ENCODE measurements around the gene CHRM5.
A peak's percentile ranks its signal among the peaks of the same experiment; 100 is the strongest.

The CHRM5 gene

DNA sequence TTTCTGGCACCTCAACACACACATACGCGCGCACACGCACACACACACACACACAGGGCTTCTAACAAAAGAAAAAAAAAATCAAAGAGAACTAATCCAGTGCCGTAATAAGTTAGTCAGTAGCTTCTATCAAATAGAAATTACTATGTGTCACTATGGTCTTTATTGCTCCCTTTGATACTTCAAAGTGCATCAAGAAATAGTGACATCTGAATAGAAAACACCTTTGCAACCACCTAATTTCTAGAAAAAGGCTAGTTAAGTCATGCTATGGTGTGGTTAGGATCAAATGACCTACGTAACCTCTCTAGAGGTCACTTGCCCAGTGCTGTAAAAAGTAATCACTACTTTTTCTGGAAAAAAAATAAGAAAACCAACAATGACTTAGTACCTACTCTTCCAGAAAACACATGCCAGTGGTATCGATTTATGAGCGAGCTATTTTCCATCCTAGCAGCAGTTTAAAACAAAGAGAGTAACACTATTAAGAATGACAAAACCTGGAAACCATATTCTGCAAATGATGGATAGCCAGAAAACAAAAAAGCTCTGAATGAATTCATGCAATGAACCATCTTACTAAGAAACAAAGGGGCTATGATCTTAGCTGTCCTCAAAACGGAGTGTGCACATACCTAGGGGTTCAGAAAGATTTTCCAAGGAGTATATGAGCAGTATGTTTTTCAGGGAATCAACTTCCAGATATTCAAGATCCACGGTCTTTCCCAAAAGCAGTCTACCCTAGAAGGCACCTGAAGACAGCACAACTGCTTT lies 63.9 kb downstream of the CHRM5 start:
- TF ChIP-seq TAF1 (IDR thresholded peaks at IDR 0.05; ENCODE audit: borderline replicate concordance, insufficient read depth, low read length) (no peak), POLR2AphosphoS5 (IDR thresholded peaks at IDR 0.05; ENCODE audit: low read depth, low read length) (no peak), FOXP2 (optimal IDR thresholded peaks at IDR 0.05; ENCODE audit: borderline replicate concordance, extremely low read depth, extremely low read length, insufficient read depth) (no peak), SIN3A (IDR thresholded peaks at IDR 0.05; ENCODE audit: borderline replicate concordance, insufficient read depth, low read length) (no peak)
- TF ChIP-seq, protein P1, sequence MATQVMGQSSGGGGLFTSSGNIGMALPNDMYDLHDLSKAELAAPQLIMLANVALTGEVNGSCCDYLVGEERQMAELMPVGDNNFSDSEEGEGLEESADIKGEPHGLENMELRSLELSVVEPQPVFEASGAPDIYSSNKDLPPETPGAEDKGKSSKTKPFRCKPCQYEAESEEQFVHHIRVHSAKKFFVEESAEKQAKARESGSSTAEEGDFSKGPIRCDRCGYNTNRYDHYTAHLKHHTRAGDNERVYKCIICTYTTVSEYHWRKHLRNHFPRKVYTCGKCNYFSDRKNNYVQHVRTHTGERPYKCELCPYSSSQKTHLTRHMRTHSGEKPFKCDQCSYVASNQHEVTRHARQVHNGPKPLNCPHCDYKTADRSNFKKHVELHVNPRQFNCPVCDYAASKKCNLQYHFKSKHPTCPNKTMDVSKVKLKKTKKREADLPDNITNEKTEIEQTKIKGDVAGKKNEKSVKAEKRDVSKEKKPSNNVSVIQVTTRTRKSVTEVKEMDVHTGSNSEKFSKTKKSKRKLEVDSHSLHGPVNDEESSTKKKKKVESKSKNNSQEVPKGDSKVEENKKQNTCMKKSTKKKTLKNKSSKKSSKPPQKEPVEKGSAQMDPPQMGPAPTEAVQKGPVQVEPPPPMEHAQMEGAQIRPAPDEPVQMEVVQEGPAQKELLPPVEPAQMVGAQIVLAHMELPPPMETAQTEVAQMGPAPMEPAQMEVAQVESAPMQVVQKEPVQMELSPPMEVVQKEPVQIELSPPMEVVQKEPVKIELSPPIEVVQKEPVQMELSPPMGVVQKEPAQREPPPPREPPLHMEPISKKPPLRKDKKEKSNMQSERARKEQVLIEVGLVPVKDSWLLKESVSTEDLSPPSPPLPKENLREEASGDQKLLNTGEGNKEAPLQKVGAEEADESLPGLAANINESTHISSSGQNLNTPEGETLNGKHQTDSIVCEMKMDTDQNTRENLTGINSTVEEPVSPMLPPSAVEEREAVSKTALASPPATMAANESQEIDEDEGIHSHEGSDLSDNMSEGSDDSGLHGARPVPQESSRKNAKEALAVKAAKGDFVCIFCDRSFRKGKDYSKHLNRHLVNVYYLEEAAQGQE (IDR thresholded peaks at IDR 0.05; ENCODE audit: insufficient read depth in 1 of 2, low read depth in 2 of 2, low read length in 2 of 2) = no peak

DNA sequence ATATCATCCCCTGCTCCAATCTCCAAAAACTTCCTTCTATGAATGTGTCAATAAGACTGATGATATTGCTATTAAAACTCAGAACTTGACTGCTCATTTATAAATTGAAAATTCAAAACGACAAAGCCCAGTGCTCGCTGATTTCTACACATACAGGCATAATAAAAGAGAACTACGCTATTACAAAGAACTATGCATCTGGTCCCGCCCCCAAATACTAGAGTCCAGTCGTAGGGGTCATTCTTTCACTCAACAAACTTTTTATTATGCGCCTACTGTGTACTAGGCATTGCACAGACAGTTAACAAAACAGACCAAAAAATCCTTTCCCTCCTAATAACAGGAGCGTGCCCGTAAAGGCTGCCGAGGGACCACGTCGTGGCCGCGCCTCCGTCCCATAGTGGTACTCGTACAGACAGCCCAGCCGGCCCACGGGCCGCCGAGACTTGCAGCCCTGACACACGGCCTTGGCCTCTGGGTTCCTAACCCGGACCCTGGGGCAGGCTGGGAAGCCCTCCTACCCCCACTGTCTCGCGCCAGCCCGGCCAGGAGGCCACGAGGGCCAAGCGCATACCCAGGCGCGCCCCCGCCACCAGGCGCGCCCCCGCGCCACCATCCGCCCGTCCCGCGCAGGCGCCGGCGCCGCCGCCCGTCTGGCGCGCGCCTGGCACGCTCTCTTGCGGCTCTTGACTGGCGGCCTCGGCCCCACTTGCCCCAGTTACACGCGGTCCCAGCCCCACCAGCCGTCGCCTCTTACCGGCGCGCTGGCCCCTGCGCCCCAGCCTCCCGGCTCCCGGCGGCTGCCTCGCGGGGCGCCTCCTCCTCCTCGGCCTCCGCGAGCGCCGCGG lies 70.0 kb downstream of the CHRM5 start:
- TF ChIP-seq POLR2AphosphoS5 (IDR thresholded peaks at IDR 0.05; ENCODE audit: low read depth, low read length) = peak; percentile 80
- peak; percentile 27 for TF ChIP-seq FOXP2 (optimal IDR thresholded peaks at IDR 0.05; ENCODE audit: borderline replicate concordance, extremely low read depth, extremely low read length, insufficient read depth)
- no peak for TF ChIP-seq SIN3A (IDR thresholded peaks at IDR 0.05; ENCODE audit: borderline replicate concordance, insufficient read depth, low read length)
- TF ChIP-seq, protein P1 (IDR thresholded peaks at IDR 0.05; ENCODE audit: insufficient read depth in 1 of 2, low read depth in 2 of 2, low read length in 2 of 2) = no peak; a peak in 1 of 4 replicates
- peak; percentile 79; the same call in 1 of the 2 replicates for TF ChIP-seq TAF1 (IDR thresholded peaks at IDR 0.05; ENCODE audit: borderline replicate concordance, insufficient read depth, low read length)

DNA sequence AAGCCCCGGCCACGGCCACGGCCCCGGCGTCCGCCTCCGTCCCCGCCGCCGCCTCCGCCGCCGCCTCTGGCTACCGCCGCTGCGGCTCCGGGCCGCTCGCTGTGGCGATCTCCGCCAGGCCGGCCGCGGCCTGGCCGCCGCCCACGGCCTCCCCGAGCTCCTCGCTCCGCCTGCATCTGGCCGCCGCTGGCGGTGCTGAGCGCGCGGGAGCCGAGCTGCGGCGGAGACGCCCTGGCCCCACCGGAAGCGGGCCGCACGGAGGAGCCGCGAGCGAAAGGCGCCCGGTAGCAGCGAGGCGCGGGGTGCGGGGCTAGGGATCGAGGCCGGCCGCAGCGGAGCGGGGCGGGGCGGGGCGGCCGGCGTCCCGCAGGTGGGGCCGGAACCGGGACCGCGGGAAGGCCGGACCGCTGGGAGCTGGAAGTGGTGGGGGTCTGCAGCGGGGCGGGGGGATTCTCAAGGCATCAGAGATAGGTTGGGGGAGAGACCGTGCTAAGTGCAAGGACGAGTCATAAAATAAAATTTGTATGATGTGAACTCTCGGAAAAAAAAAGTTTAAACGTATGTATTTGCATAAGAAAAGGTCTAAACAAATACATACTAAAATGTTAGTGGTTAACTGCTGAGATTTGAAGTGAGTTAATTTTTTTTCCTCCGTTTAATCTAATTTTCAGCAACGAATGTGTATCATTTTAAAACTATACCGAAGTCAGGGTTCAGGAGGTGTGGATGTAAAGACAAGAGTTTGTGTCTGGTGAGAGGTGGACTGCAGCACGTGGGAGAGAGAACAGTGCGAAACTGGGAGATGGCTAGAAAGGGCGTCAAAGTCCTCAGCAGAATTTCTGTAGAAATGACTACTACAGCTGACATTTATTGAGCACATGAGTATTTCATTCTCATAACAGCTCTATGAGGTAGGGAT lies 70.8 kb downstream of the CHRM5 start, which contains the start of gene AVEN:
TSS of gene AVEN (minus strand) at position 334 of the 919 bp plus-strand sequence. CDS start at position 176, 158 bp downstream.
- TF ChIP-seq FOXP2 (optimal IDR thresholded peaks at IDR 0.05; ENCODE audit: borderline replicate concordance, extremely low read depth, extremely low read length, insufficient read depth) (no peak), TAF1 (IDR thresholded peaks at IDR 0.05; ENCODE audit: borderline replicate concordance, insufficient read depth, low read length) (0 out of 2 replicates have a peak, but pooled peaks have one; percentile 41)

DNA sequence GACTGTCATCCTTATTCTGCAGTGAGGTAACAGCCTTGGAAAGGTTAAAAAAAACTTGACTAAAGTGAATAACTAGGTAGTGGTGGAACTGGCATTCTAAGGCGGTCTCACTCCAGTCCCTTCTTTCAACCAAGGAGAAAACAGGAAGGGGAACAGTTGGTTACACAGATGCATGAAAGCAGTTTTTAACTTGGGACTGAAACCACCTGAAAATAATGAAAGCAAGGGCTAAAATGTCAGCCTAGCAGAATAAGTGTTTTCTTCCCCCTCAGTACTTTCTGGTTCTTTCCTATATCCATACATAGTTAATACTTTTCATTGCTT lies 71.5 kb downstream of the CHRM5 start:
- TF ChIP-seq, protein P1 (IDR thresholded peaks at IDR 0.05; ENCODE audit: insufficient read depth in 1 of 2, low read depth in 2 of 2, low read length in 2 of 2) = no peak

DNA sequence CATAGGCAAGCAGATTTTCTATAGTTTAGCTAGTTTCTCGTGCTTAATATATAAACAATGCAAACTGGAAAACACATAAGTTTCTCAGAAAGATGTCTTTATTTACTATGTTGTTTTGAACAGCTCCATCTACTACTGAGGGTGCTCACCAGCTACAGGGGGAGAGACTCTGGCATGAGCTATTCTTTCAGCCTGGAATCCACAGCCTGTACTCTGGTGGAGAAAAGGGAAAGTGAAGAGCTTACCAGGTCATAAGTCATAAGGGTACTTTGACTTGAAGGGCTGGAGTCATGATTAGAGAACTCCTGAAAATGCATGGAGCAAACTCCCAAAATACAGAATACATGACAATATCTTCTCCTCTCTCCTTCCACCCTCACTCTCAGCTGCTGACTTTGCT lies 75.1 kb downstream of the CHRM5 start:
- TF ChIP-seq TAF1 (IDR thresholded peaks at IDR 0.05; ENCODE audit: borderline replicate concordance, insufficient read depth, low read length) (no peak), POLR2AphosphoS5 (IDR thresholded peaks at IDR 0.05; ENCODE audit: low read depth, low read length) (no peak), FOXP2 (optimal IDR thresholded peaks at IDR 0.05; ENCODE audit: borderline replicate concordance, extremely low read depth, extremely low read length, insufficient read depth) (no peak), SIN3A (IDR thresholded peaks at IDR 0.05; ENCODE audit: borderline replicate concordance, insufficient read depth, low read length) (no peak)
- TF ChIP-seq, protein P1 (IDR thresholded peaks at IDR 0.05; ENCODE audit: insufficient read depth in 1 of 2, low read depth in 2 of 2, low read length in 2 of 2) = no peak

Measured in PFSK-1 (cell line).